NOMO-1 treated with dmso at 0.1 percent for 144 hours (cell line): ENCODE measurements around the gene TMEM94.

Experiments
- DNase-seq: peaks from one replicate; lab custom pipeline; 2025; ENCODE audit not compliant: unreplicated experiment; lab: John Stamatoyannopoulos, UW

Gene TMEM94

DNA sequence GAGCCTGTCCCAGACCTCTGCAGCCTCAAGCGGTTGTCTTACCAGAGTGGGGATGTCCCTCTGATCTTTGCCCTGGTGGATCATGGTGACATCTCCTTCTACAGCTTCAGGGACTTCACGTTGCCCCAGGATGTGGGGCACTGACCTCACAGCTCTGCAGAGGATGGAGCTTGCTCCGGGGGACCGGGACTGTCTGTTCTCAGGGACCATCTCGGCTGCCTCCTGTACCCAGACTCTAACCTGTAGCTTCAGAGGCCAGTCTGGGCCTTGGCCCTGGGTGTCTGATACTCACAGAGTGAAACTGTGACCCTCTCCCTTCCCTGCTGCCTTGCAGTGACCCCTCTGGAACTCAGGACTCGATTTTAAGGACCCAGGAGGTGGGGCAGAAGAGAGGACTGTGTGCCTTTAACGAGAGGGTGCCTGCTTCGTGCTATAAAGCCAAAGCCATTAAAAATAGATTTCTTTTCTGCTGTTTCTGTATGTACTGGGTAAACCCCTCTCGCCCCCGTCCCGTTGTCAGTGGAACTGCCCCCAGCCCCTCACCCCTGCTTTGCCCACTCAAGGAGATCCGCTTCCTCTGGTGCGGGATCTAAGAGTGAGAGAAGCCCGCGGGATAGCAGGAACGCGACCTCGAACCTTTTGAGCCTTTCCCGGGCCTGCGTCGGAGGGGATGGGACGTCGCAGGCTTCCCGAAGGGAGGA, 68.0 kb downstream of the TMEM94 start:
- DNase-seq, result no peak

DNA sequence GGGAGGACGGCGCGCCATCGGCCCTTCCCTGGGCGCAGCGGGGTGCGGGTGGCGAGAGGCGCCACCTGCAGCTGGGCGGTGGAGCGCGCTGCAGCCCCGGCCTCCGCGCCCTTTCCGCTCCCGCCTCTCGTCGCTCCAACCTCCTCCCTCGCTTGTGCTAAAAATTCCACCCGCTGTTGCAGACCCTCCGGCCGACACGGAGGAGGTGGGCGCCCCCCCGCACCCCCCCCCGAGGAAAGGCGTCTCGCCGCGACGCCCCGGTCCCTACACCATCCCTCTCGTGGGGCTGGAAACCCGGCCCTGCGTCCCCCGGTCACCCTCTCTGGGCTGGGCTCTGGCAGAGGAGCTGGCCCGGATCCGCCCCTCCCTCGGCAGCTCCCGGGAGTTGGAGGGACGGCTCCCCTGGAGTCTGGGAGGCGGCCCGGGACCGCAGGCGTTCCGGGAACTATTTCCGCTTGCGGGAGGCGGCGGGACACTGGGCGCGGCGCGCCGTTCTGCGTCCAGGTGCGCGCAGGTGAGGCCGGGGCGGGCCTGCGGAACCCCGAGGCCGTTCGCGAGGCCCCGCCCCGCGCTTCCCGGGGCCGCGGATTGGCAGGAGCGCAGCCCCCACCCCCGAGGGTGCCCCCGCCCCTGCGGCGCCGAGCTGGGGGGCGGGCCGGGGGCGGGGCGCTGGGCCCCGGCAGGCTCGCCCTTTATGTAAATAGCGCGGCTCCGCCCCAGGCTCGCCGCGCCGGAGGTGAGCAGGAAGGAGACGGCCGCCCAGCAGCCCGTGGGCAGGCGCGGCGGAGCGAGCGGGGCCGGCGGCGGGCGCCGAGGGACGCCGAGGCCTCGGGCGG, 68.8 kb downstream of the TMEM94 start, which contains the start of gene LLGL2:
TSS of gene LLGL2 (plus strand) at position 728 of the 836 bp plus-strand sequence. CDS start 17,730 bp downstream, outside the sequence.
- DNase-seq, result peak; percentile 68

DNA sequence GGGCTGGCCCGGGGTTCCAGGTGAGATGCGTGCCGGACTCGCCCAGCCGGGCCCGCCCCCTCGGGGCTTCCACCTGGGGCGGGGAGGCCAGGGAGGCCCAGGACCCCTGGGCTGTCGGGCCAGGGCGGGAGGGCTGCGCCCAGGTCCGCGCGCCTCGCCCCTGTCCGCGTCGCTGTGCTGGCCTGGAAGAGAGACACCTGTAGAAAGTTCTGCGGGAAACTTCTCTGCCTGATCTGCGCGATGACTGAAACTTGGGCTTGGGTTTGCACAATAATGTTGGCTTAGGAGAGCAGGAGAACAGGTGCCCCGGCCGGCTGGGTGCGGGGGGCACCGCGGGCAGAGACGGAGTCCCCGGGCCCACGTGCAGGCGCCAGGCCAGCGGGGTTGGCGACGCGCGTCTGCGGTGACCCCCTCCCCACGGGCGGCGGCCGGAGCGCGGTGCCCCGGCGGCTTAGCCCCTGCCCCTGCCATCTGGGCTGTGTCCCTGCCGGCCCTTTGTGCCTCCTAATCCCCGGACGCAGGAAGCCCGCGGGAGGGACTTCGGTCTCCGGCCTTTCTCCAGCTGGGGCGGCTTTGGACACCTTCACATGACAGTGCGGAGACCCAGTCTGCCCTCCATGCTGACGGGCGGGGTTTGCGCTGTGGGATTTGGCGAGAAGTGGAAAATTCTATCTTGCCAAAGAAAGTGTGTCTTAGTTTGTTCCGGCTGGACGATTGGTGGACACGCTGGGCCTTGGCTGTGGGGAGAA, 69.5 kb downstream of the TMEM94 start:
- no peak for DNase-seq

DNA sequence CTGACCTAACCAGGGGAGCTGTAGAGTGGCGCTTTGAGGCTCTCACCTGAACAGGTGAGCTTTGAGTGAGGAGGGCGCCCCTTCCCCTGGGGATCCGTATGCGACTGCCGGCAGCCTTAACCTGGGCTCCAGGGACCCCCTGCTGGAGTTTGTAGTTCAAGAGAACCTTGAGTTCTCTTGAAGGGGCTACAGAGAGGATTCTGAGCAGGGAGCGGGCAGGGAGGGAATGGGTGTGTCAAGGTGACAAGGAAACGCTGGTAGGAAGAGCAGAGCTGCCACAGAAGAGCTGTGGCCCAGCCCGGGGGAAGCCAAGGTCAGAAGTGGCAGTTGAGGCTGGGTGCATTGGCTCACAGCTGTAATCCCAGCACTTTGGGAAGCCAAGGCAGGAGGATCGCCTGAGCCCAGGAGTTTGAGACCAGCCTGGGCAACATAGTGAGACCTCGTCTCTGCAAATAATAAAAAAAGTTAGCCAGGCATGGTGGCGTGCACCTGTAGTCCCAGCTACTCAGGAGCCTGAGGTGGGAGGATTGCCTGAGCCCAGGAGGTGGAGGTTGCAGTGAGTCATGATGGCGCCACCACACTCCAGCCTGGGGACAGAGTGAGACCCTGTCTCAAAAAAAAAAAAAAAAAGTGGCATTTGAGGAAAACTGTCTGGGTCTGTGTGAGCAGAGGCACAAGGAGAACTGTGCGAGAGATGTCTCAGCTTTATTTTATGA, 70.3 kb downstream of the TMEM94 start:
- DNase-seq, result no peak

DNA sequence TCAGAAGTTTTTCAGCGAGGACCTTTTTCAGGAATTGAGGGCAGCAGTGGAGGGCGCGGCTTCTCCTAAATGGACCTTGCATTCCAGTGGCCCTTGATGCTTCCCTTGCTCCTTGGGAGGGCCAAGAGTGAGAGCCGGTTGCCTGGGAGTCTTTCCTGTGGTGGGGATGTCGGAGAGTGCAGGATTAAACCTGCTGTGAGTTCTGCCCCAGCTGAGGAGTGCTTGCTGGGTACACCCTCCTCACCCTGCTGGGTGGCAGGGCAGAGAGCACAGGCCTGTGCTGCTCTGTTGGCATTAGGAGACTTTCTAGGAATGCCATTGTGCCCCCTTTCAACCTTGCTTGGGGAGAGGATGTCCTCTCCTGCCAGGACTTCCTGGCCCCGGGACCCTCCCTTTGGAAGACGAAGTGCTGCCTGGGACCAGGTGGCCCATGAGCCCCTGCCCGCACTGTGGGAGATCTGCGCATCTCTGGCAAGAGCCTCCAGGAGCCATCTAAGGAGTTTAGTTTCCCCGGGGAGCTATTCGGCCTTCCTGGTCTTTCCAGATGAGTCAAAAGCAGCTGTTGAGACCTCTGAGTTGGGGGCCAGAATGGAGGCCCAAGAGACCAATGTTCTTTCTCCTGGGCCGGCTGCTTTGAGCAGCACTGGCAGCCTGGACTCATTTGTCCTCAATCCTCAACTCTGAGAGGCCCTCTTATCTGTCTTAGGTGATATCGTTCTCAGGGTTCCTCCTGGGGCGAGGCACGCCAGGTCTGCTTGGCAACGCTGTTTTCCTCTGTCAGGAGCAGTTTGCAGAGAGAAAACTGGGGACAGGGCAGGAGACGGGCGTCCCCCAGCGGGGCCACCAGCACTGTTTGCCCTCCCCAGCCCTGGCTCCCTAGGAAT, 74.6 kb downstream of the TMEM94 start:
- no peak for DNase-seq

DNA sequence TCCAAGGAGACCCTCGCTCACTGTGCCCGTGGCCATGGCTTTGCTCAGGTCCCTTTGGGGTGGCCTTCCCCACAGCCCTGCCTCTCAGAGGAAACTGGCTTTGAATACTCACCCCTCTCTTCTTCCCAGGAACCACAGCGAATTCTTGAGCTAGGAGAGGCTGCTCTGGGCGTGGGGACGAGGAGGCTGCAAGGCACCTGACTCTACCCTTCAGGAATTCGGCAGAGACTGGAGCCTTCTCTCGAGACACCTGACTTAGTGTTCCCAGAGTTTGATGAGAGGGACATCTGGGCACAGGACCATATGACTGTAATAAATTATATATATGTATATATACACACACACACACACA, 75.3 kb downstream of the TMEM94 start:
- DNase-seq, result no peak

DNA sequence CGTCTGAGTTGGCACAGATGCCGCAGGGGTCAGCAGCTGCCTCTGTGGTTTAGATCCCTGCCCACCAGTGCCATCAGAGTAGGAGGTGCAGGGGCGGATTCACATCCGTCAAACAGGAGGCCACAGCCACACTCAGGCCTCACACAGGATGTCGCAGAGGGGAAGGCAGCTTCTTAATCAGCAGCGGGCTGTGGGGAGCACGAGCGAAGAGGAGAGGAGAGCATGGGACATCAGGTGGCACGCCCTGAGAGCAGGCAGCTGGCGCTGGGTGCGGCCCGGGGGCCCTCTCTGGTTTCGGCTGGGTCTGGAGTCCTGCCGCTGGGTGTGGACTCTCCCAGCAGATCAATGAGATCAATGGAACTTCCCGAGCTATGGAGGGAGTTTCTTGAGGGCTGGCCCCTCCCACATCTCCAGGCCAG, 78.7 kb downstream of the TMEM94 start:
- no peak for DNase-seq

DNA sequence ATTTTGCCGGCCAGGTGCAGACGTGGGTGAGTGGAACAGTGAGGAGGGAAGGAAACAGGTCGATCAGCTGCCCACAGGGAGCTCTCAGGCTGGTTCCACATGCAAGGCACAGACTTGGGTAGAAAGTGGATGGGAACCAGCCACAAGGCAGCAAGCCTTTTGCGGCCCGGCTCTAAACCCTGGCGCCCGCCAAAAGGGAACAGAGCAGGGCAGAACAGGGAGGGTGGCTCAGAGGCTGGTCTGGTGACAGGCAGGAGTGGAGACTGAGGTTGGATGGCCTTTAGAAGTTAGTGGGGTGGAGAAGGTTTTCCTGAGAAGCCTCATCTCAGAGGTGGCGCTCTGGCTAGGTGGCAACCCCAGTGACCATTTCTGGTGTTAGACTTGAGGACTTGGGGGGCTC, 79.4 kb downstream of the TMEM94 start:
- DNase-seq, result no peak

DNA sequence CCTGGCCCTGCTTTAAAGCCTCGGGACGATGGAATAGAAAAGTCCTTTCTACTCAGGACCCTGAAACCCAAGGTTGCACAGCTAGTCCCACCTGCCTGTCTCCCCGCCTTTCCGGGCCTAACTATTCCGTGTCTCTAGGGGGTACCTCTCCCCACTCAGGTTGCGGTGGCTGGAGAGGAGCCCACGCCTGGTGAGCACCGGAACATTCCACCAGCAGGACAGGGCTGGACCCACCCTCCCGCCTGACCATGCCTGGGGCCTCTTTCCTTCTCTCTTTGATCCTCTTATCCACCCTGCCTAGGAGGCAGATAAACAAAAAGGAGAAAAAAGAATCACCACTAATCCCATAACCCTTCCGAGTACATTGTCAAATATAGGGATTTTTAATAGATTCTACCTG, 79.9 kb downstream of the TMEM94 start:
- DNase-seq, result no peak

DNA sequence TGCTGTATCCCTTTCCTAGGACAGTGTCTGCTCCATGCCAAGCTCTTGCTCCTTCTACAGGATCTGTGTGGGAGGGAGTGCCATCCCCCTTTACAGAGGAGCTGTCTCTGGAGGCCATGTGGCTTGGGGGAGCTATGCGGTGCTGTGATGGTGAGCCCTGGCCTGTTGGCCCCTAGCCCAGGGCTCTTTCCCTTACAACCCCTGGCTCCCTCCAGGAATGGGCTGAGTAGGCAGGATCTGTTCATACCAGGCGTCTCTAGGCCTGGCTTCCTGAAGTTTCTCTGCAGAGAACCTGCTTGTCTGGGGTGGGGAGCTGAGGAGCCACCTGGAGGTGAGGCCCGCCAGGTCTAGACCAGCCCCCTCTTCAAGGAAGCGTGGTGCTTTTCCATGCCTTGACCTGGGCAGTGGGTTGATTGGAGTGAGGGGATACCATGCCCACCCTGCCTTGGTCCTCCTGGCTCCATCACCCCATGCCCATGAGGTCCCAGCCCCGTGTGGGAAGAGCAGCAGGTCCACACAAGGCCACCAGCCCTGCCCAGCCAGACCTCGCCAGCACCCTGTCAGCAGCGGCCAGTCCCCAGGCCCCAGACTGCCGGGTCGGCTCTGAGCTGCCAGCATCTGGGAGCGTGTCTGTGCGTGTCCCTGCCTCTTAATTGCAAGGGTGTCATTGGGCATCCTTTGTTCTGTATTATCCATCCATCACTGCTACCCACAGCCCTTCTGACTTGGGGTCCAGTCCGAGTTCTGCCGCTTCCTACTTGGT, 83.7 kb downstream of the TMEM94 start:
- no peak for DNase-seq

DNA sequence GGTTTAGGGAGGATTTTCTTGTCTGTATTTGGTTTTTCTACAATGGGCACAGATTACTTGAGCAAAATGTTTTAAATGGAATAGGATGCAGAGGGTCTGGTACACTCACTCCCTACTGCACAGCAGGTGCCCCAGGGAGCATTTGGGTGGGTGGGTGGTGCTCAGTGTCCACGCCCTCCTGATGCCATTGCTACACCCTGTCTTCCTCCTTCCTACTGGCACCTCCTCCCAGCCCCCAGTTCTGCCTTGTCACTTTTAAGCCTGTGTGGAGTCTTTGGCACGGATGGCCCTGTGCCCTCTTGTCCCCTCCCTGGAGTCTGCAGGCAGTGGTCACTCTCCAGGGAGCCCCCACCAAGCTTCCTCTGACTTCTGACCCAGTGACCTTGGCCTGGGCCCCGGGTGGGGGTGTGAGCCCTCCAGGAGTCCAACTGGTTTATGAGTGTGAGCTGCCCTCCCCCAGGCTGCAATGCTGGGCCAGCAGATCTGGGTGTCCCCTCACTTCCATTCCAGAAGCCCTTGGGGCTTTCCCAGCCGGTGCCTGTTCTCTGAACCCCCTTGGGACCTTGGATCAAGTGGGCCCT, 84.6 kb downstream of the TMEM94 start:
- no peak for DNase-seq

DNA sequence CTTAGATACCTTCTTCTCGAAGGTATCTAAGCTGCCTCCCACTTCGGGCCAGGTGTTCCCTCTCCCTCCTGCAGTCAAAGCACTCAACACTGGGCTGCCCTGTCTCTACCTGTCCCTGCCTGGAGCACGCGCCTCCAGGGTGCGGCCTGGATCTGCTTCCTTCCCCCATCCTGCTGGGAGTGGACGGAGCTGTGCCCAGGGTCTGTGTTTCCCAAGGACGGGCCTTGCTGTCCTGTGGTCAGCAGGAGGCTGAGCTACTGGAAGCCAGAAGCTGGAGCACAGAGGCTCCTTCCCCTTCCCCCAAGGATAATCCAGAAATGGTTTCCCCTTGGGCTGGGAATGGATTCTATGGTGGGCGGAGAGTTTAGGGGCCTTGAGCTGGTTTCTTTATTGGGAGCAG, 85.8 kb downstream of the TMEM94 start:
- no peak for DNase-seq

DNA sequence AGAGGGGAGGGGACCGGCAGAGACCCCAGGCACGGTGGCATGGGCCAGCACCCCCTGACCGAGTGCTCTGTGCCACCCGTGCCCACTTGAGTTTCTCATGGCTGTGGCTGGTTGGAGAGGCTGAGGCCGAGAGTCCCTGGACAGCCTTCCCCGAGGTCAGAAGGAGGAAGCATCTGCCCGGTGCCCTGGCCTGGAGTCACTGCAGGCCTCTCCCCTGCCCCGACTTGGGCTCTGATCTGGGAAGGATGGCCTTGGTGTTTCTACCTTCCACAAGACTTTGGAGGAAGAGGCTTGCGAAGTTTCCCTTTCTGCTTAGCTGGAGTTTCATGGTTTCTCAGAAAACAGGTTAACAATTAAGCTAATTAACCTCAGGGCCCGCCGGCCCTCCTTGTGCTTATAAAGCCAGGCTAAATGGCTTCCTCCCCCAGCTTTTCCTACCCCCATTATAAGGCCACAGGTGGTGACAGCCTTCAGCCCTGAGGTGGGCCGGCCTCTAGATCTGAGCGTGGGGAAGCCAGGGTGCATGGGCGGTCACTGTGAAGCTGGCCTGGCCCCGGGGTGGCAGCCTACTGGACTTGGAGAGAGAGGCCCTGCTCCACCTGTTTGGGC, 86.4 kb downstream of the TMEM94 start:
- DNase-seq, result no peak

DNA sequence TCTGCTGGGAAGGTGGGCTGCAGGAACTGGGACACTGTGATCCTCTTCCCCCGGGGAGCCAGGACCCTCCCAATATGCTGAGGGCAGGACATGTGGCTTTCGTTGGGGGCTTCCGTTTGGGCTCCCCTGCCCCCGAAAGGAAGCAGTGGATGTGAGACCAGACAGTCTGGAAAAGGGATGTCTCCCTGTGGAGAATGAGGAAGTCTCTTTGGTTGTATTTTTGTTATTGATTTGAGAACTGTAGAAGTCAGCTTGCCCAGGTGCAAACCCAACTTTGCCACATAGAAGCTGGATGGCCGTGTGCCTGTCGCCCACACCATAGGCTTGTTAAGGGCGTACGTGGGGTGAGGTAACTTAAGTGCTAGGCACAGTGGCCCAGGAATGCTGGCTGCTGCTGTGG, 87.8 kb downstream of the TMEM94 start:
- no peak for DNase-seq

DNA sequence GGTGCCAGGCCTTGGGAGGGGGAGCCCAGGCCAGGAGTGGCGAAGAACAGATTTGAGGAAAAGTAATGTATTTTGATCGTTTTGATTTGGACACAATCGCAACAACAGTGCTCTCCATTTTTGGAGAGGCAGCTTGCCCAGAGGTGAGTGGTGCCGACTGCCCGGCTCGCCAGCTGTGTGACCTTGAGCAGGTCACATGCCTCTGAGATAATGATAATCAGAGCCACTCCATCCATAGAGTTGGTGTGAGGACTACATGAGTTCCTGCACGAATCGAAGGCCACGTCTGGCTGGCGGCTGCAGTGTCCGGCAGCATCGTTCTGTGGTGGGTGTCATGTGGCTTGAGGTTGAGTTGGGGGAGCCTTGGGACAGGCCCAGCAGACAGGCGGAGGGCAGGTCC, 89.7 kb downstream of the TMEM94 start:
- no peak for DNase-seq

DNA sequence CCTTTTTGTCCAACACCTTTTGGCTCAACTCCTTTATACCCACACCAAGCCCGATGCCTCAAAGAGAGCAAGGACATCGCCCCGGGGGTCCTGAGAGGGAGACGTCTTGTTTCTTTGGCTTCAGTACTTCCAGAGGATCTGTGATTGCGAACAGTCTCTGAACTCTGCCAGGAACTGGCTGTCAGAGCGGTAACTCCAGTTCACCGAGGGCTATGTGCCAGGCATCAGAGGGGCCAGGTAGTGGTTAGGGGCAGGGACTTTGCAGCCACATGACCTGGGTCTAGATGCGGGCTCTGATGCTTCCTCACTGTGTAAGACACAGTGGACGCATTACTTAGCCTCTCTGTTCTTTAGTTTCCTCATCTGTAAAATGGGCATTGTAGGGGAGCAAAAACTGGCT, 90.7 kb downstream of the TMEM94 start:
- DNase-seq, result no peak

DNA sequence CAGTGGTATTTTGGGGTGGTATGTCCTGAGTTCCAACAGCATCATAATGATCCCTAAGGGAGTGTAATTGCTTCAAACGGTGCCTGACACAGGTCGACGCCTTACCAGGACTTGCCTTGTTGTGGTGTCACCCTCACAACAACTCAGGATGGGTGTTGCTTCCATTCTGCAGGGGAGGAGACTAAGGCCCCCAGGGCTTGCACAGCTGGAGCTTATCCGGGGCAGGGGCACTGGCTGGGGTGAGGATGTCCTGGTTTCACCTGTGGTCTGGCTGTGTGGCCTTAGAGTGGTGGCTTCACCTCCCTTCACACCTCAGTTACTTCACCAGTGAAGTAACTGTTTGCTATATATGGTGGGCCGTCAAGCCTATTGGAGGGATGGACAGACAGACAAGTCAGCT, 92.4 kb downstream of the TMEM94 start:
- no peak for DNase-seq
